Keratinocyte (primary cell): ENCODE data around the gene ASB13. TPM values are rescaled to one million over a fixed set of nuclear protein-coding genes. Genes with fewer than 3 reads are reported as not detected.

Source experiments
- DNase-seq: peaks from one replicate; pipeline ENCODE4 v3.0.0-alpha.2; 2011; ENCODE audit warnings: low read depth, missing footprints, low spot score
- FAIRE-seq: peaks from 2 replicates; lab custom pipeline; 2011; peaks lifted over from hg19 to GRCh38; lab: Jason Lieb, UNC
- H2AFZ ChIP-seq: 2 replicates; pipeline ENCODE4 v1.6.0; 2012; ENCODE audit warnings: low read length, control low read depth, inconsistent platforms; ENCODE audit not compliant: control insufficient read depth
- H3K27ac ChIP-seq: 2 replicates; pipeline ENCODE4 v1.5.1; 2011; ENCODE audit warnings: low read length; ENCODE audit not compliant: control insufficient read depth, insufficient read depth
- H3K27me3 ChIP-seq: 3 replicates; pipeline ENCODE4 v1.6.0; 2011; ENCODE audit warnings: low read length; ENCODE audit not compliant: control insufficient read depth, insufficient read depth; ENCODE audit errors: extremely low read depth
- H3K36me3 ChIP-seq, 2 experiments: 2 replicates in 1 of 2; 3 replicates in 1 of 2; pipeline ENCODE4 v1.5.1; 2011; ENCODE audit warnings: low read length in 2 of 2, mild to moderate bottlenecking in 1 of 2; ENCODE audit not compliant: control insufficient read depth in 2 of 2, insufficient read depth in 2 of 2; ENCODE audit errors: extremely low read depth in 1 of 2
- H3K4me1 ChIP-seq: 3 replicates; pipeline ENCODE4 v1.5.1; 2011; ENCODE audit warnings: low read length; ENCODE audit not compliant: control insufficient read depth, insufficient read depth; ENCODE audit errors: extremely low read depth
- H3K4me2 ChIP-seq: 3 replicates; pipeline ENCODE4 v1.6.0; 2011; ENCODE audit warnings: low read depth, low read length; ENCODE audit not compliant: control insufficient read depth, insufficient read depth; ENCODE audit errors: extremely low read depth
- H3K4me3 ChIP-seq, 3 experiments: fragments of 200-600 bp in 1 of 3; sonication (generic) in 1 of 3; 2 replicates in 2 of 3; 3 replicates in 1 of 3; pipeline ENCODE4 v1.5.1; 2011 to 2016; ENCODE audit warnings: low read length in 3 of 3, mild to moderate bottlenecking in 3 of 3, control low read depth in 2 of 3, inconsistent platforms in 1 of 3, low read depth in 1 of 3, mixed read lengths in 1 of 3, mixed run types in 1 of 3, moderate library complexity in 1 of 3; ENCODE audit not compliant: control insufficient read depth in 2 of 3, insufficient read depth in 2 of 3; ENCODE audit errors: extremely low read depth in 1 of 3
- H3K79me2 ChIP-seq: 2 replicates; pipeline ENCODE4 v1.6.0; 2012; ENCODE audit warnings: low read length; ENCODE audit not compliant: control insufficient read depth, insufficient read depth
- H3K9ac ChIP-seq: 3 replicates; pipeline ENCODE4 v1.6.0; 2011; ENCODE audit warnings: low read length; ENCODE audit not compliant: control insufficient read depth, insufficient read depth; ENCODE audit errors: extremely low read depth
- H3K9me1 ChIP-seq: 3 replicates; pipeline ENCODE4 v1.6.0; 2011; ENCODE audit warnings: low read length; ENCODE audit not compliant: control insufficient read depth, insufficient read depth; ENCODE audit errors: extremely low read depth
- H3K9me3 ChIP-seq: 2 replicates; pipeline ENCODE4 v1.5.1; 2012; ENCODE audit warnings: low read depth, low read length; ENCODE audit not compliant: control insufficient read depth
- H4K20me1 ChIP-seq: 3 replicates; pipeline ENCODE4 v1.6.0; 2011; ENCODE audit warnings: low read length; ENCODE audit not compliant: control insufficient read depth, insufficient read depth; ENCODE audit errors: extremely low read depth
- EZH2 ChIP-seq: IDR thresholded peaks from one replicate; pipeline ENCODE4 v1.6.1; 2012; ENCODE audit warnings: inconsistent platforms, mild to moderate bottlenecking, low read length, moderate library complexity
- dilution Hi-C: fragments of 300-500 bp; cut with MboI; formaldehyde crosslinking; loops from one replicate; pipeline ENCODE4 v1.7.0; 2020; ENCODE audit warnings: low sequenced_read_pairs; ENCODE audit not compliant: extremely low pct_ligation_motif_present
- polyA plus RNA-seq, 5 experiments: library from polyadenylated mRNA; depleted of rRNA in 3 of 5; stranded (reverse) in 3 of 5; stranded (forward) in 1 of 5; unstranded in 1 of 5; fragments of >200 nt; gene quantifications; 1 replicate in 1 of 5; 2 replicates in 3 of 5; 3 replicates in 1 of 5; pipeline versions ENCODE4 v1.2.1 to v1.2.3, GENCODE V29; 2011 to 2012; ENCODE audit warnings: missing spikeins in 2 of 5, low read depth in 1 of 5, low replicate concordance in 1 of 5
- TF ChIP-seq, protein P1 (sequence below), 3 experiments: IDR thresholded peaks in 1 of 3; conservative IDR thresholded peaks in 1 of 3; optimal IDR thresholded peaks in 1 of 3; 2 replicates in 2 of 3; 3 replicates in 1 of 3; pipeline versions ENCODE3 to v1.5.1; 2011; ENCODE audit warnings: low read length in 3 of 3, mild to moderate bottlenecking in 3 of 3, moderate library complexity in 2 of 3, control low read depth in 1 of 3, inconsistent platforms in 1 of 3; ENCODE audit not compliant: insufficient read depth in 2 of 3; ENCODE audit errors: extremely low read depth in 1 of 3

ASB13 gene
- polyA plus RNA-seq, 1 donor (not counting 4 experiments of a cell fraction or from before 2014, with no cell fraction given), result 6.4 TPM

DNA sequence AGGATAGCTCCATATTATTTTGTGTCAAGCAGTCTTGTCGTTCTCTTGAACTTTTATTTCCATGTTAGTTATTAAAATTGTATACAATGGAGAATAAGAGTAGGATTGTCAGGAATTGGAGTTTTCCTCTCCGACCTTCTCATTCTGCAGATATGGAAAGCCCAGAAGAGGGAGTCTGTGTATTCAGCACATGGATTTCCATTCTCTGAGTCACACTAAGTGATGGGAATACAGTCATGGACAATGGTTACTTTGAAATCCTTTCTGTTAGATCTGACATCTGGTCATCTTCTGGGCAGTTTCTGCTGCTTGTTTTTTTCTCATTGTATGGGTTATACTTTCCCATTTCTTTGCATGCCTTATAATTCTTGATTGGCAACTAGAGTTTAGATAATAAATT is 13.2 kb upstream of the ASB13 start:
- dilution Hi-C loops, result no loop called here
- DNase-seq (no peak), FAIRE-seq (no peak)
- Histone ChIP-seq H3K9ac (no peak overlapping the region), H3K9me1 (no peaks in the 10 kb centered on the region), H4K20me1 (no peaks in the 10 kb centered on the region), H3K4me1 (peaks cover 9% of the 10 kb centered on the region), H3K4me3 (no peak overlapping the region), H3K27me3 (no peaks in the 10 kb centered on the region), H3K4me2 (no peak overlapping the region), H3K36me3 (no peaks in the 10 kb centered on the region), H3K9me3 (no peaks in the 10 kb centered on the region), H2AFZ (no peak overlapping the region), H3K27ac (no peak overlapping the region), H3K79me2 (no peaks in the 10 kb centered on the region)
- TF ChIP-seq, protein P1, sequence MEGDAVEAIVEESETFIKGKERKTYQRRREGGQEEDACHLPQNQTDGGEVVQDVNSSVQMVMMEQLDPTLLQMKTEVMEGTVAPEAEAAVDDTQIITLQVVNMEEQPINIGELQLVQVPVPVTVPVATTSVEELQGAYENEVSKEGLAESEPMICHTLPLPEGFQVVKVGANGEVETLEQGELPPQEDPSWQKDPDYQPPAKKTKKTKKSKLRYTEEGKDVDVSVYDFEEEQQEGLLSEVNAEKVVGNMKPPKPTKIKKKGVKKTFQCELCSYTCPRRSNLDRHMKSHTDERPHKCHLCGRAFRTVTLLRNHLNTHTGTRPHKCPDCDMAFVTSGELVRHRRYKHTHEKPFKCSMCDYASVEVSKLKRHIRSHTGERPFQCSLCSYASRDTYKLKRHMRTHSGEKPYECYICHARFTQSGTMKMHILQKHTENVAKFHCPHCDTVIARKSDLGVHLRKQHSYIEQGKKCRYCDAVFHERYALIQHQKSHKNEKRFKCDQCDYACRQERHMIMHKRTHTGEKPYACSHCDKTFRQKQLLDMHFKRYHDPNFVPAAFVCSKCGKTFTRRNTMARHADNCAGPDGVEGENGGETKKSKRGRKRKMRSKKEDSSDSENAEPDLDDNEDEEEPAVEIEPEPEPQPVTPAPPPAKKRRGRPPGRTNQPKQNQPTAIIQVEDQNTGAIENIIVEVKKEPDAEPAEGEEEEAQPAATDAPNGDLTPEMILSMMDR (optimal IDR thresholded peaks at IDR 0.05 in 1 of 3, IDR thresholded peaks at IDR 0.05 in 1 of 3, conservative IDR thresholded peaks at IDR 0.05 in 1 of 3; ENCODE audit: extremely low read depth in 1 of 3, insufficient read depth in 2 of 3, low read length in 3 of 3), result peak in 1 of 3 experiments; percentile 7
- TF ChIP-seq EZH2, result no peak

GRCh38 chr10:5679037-5679435 is 12.6 kb upstream of the ASB13 start:
- TF ChIP-seq, protein P1 (optimal IDR thresholded peaks at IDR 0.05 in 1 of 3, IDR thresholded peaks at IDR 0.05 in 1 of 3, conservative IDR thresholded peaks at IDR 0.05 in 1 of 3; ENCODE audit: extremely low read depth in 1 of 3, insufficient read depth in 2 of 3, low read length in 3 of 3), result no peak
- TF ChIP-seq EZH2, result no peak
- Histone ChIP-seq H3K4me1 (peaks cover 6% of the 10 kb centered on the region), H3K9me3 (no peaks in the 10 kb centered on the region), H3K79me2 (no peaks in the 10 kb centered on the region), H4K20me1 (no peaks in the 10 kb centered on the region), H3K36me3 (no peaks in the 10 kb centered on the region), H3K27ac (no peak overlapping the region), H3K4me2 (no peak overlapping the region), H3K4me3 (no peak overlapping the region), H2AFZ (no peak overlapping the region), H3K9me1 (no peaks in the 10 kb centered on the region), H3K27me3 (no peaks in the 10 kb centered on the region), H3K9ac (no peak overlapping the region)
- FAIRE-seq, result no peak
- dilution Hi-C loops, result no loop called here
- DNase-seq, result no peak
